GM23338 (cell line): Measurements from ENCODE around the gene CPNE2. TPM values are rescaled to one million over a fixed set of nuclear protein-coding genes. Genes with fewer than 3 reads are reported as not detected.

Source experiments
- ATAC-seq: fragments of 200-7000 bp; cut with Tn5 transposase; 3 replicates; pipeline ENCODE4 v1.9.1; 2020
- DNase-seq: peaks from one replicate; pipeline ENCODE4 v3.0.0-alpha.2; 2015; ENCODE audit warnings: low spot score
- H2AFZ ChIP-seq: fragments of 200-600 bp; sonication (generic); 2 replicates; pipeline ENCODE4 v1.8.0; 2016; ENCODE audit warnings: antibody characterized with exemption, mild to moderate bottlenecking, moderate library complexity
- H3F3A ChIP-seq: fragments of 200-600 bp; sonication (generic); replicated peaks from 2 replicates; pipeline ENCODE4 v1.8.0; 2017; ENCODE audit warnings: antibody characterized with exemption, mixed run types, low read depth
- H3K27ac ChIP-seq: fragments of 200-600 bp; sonication (generic); 2 replicates; pipeline ENCODE4 v1.6.1; 2016; ENCODE audit warnings: low read depth
- H3K27me3 ChIP-seq: fragments of 200-600 bp; sonication (generic); 2 replicates; pipeline ENCODE4 v1.8.0; 2016; ENCODE audit warnings: mild to moderate bottlenecking, mixed run types, moderate library complexity; ENCODE audit not compliant: insufficient read depth
- H3K36me3 ChIP-seq: fragments of 200-600 bp; sonication (generic); 2 replicates; pipeline ENCODE4 v1.8.0; 2016; ENCODE audit warnings: mild to moderate bottlenecking; ENCODE audit not compliant: insufficient read depth
- H3K4me1 ChIP-seq: fragments of 200-600 bp; sonication (generic); 2 replicates; pipeline ENCODE4 v1.8.0; 2016; ENCODE audit warnings: mild to moderate bottlenecking, moderate library complexity; ENCODE audit not compliant: insufficient read depth
- H3K4me2 ChIP-seq: fragments of 200-600 bp; sonication (generic); 2 replicates; pipeline ENCODE4 v1.7.1; 2017; ENCODE audit warnings: mixed run types
- H3K4me3 ChIP-seq: fragments of 200-600 bp; sonication (generic); 2 replicates; pipeline ENCODE4 v1.6.1; 2016; ENCODE audit warnings: mixed run types
- H3K79me2 ChIP-seq: fragments of 200-600 bp; sonication (generic); replicated peaks from 2 replicates; pipeline ENCODE4 v1.8.0; 2017; ENCODE audit warnings: mild to moderate bottlenecking; ENCODE audit not compliant: insufficient read depth
- H3K9me2 ChIP-seq: fragments of 200-600 bp; sonication (generic); 2 replicates; pipeline ENCODE4 v1.8.0; 2017; ENCODE audit not compliant: insufficient read depth
- H4K20me1 ChIP-seq: fragments of 200-600 bp; sonication (generic); replicated peaks from 2 replicates; pipeline ENCODE4 v1.8.0; 2017; ENCODE audit warnings: mild to moderate bottlenecking; ENCODE audit not compliant: insufficient read depth
- H3K27ac Mint-ChIP-seq: 2 replicates; pipeline ENCODE4 v1.8.0; 2020; ENCODE audit warnings: inconsistent platforms, mild to moderate bottlenecking, moderate library complexity, mixed read lengths
- H3K27me3 Mint-ChIP-seq: 3 replicates; pipeline ENCODE4 v1.8.0; 2022; ENCODE audit warnings: low read depth, mild to moderate bottlenecking, moderate library complexity, mixed read lengths, inconsistent platforms; ENCODE audit not compliant: insufficient read depth, poor library complexity
- H3K36me3 Mint-ChIP-seq: 3 replicates; pipeline ENCODE4 v1.8.0; 2021; ENCODE audit warnings: low read depth, mild to moderate bottlenecking, inconsistent platforms, moderate library complexity, mixed read lengths
- H3K4me1 Mint-ChIP-seq: 3 replicates; pipeline ENCODE4 v1.8.0; 2020; ENCODE audit warnings: mild to moderate bottlenecking, inconsistent platforms, mixed read lengths
- H3K4me3 Mint-ChIP-seq: 3 replicates; pipeline ENCODE4 v1.8.0; 2021; ENCODE audit warnings: moderate library complexity, mild to moderate bottlenecking, inconsistent platforms, mixed read lengths
- H3K9me3 Mint-ChIP-seq: 3 replicates; pipeline ENCODE4 v1.8.0; 2020; ENCODE audit warnings: moderate library complexity, mild to moderate bottlenecking, inconsistent platforms, mixed read lengths
- CREB1 ChIP-seq: fragments of 250-450 bp; sonication (Bioruptor Pico); IDR thresholded peaks from 2 replicates; pipeline ENCODE4 v1.5.0; 2020; ENCODE audit warnings: low read depth, mild to moderate bottlenecking, moderate library complexity
- ETS1 ChIP-seq: IDR thresholded peaks from 2 replicates; pipeline ENCODE4 v1.6.1; 2016; ENCODE audit warnings: antibody characterized with exemption
- EZH2 ChIP-seq: fragments of 200-600 bp; sonication (generic); IDR thresholded peaks from one replicate; pipeline ENCODE4 v1.8.0; 2017; ENCODE audit warnings: antibody characterized with exemption, mild to moderate bottlenecking, low read depth; ENCODE audit not compliant: unreplicated experiment
- EZH2phosphoT487 ChIP-seq: fragments of 200-600 bp; sonication (generic); IDR thresholded peaks from one replicate; pipeline ENCODE4 v1.8.1; 2018; ENCODE audit warnings: antibody characterized with exemption; ENCODE audit not compliant: unreplicated experiment
- JUNB ChIP-seq: IDR thresholded peaks from one replicate; pipeline ENCODE4 v1.6.1; 2016; ENCODE audit warnings: antibody characterized with exemption; ENCODE audit not compliant: unreplicated experiment
- NANOG ChIP-seq: IDR thresholded peaks from 2 replicates; pipeline ENCODE4 v1.6.1; 2016; ENCODE audit warnings: antibody characterized with exemption, borderline replicate concordance
- POLR2AphosphoS5 ChIP-seq: IDR thresholded peaks from 2 replicates; pipeline ENCODE4 v1.6.1; 2016; ENCODE audit warnings: antibody characterized with exemption, low read depth
- REST ChIP-seq: IDR thresholded peaks from one replicate; pipeline ENCODE4 v1.6.1; 2018; ENCODE audit warnings: antibody characterized with exemption; ENCODE audit not compliant: unreplicated experiment
- STAT1 ChIP-seq: IDR thresholded peaks from one replicate; pipeline ENCODE4 v1.6.1; 2016; ENCODE audit warnings: antibody characterized with exemption; ENCODE audit not compliant: unreplicated experiment
- ZNF114 ChIP-seq: fragments of 250-450 bp; sonication (Bioruptor Pico); IDR thresholded peaks from 2 replicates; pipeline ENCODE4 v1.5.0; 2020; ENCODE audit warnings: mild to moderate bottlenecking, moderate library complexity
- ZNF331 ChIP-seq: fragments of 250-450 bp; sonication (Bioruptor Pico); IDR thresholded peaks from 2 replicates; pipeline ENCODE4 v1.5.0; 2020; ENCODE audit warnings: low read depth, mild to moderate bottlenecking, moderate library complexity
- polyA plus RNA-seq: library from polyadenylated mRNA; unstranded; fragments of >200 nt; fragmentation: Nextera tagmentation; extraction: Ambion mirVana; gene quantifications from 2 replicates; pipeline ENCODE4 v1.2.1, GENCODE V29; 2016
- total RNA-seq: library from RNA; depleted of rRNA; stranded (reverse); fragments of >200 nt; shearing (Covaris generic); gene quantifications from 2 replicates; pipeline ENCODE4 v1.2.3, GENCODE V29; 2014
- TF ChIP-seq, protein P1 (sequence below), 2 experiments: fragments of 200-600 bp in 1 of 2; sonication (generic) in 1 of 2; conservative IDR thresholded peaks; 2 replicates each; pipeline versions ENCODE4 v1.5.1 to v1.6.1; 2016 to 2017; ENCODE audit warnings: antibody characterized with exemption in 2 of 2, low read depth in 2 of 2, mild to moderate bottlenecking in 2 of 2, moderate library complexity in 1 of 2
- TF ChIP-seq, protein P2 (sequence below): fragments of 250-450 bp; sonication (Bioruptor Pico); IDR thresholded peaks from 2 replicates; pipeline ENCODE4 v1.5.0; 2020; ENCODE audit warnings: mild to moderate bottlenecking, moderate library complexity

CPNE2 gene
- total and polyA plus RNA-seq, 2 experiments from 2014 or later, result 7.1 to 11.3 TPM

DNA sequence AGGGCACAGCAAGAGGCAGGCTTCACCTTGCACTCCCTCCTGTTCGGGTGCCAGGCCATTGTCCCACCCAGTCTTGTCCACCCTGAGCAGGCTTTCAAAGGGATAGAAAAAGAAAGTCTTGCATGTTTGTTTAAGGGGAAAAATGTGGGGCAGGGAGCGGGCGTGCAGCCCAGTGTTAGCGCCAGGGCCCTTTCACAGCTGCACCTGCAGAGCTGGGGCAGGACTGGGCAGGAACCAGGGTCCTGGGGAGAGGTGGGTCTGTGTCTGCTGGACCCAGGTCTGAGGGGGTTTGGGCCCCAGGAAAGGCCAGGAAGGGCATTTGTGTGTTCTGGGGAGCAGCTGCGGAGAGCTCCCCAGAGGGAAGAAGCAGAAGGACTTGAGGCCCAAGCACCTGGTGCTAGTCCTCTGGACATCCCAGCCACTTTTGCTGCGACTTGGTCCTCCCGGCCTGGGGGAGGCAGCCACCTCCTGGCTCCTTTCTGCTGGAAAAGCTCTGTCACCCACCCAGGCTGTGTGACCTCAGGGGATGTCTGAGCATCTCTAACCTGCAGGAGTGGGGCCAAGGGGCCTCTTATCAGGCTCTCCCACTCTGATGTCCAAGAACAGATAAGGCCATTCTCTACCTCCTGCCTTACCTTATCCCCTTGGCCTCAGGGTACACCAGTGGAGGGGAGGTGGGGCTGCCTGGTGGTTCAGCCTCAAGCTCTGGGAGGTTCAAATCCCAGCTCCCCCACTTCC lies 48.7 kb downstream of the CPNE2 start:
- Histone ChIP-seq H3K4me2 (no peak overlapping the region), H2AFZ (no peak overlapping the region), H4K20me1 (no peaks in the 10 kb centered on the region), H3K79me2 (no peaks in the 10 kb centered on the region), H3K4me3 (no peak overlapping the region), H3K4me1 (peaks cover 7% of the 10 kb centered on the region; the same call in 1 of the 2 replicates), H3K36me3 (no peaks in the 10 kb centered on the region), H3F3A (no peaks in the 10 kb centered on the region), H3K27ac (no peak overlapping the region), H3K9me2 (no peaks in the 10 kb centered on the region), H3K27me3 (no peaks in the 10 kb centered on the region)
- H3K36me3 Mint-ChIP-seq, result no peaks in the 10 kb centered on the region
- ATAC-seq, result no peak
- no peaks in the 10 kb centered on the region for H3K9me3 Mint-ChIP-seq
- H3K4me3 Mint-ChIP-seq, result no peak overlapping the region
- TF ChIP-seq CREB1, result no peak
- no peak for TF ChIP-seq NANOG
- no peak for TF ChIP-seq STAT1
- TF ChIP-seq REST, result no peak
- no peak for TF ChIP-seq ZNF331 (CRISPR knock-in tag)
- no peak for TF ChIP-seq EZH2phosphoT487
- TF ChIP-seq, protein P1, sequence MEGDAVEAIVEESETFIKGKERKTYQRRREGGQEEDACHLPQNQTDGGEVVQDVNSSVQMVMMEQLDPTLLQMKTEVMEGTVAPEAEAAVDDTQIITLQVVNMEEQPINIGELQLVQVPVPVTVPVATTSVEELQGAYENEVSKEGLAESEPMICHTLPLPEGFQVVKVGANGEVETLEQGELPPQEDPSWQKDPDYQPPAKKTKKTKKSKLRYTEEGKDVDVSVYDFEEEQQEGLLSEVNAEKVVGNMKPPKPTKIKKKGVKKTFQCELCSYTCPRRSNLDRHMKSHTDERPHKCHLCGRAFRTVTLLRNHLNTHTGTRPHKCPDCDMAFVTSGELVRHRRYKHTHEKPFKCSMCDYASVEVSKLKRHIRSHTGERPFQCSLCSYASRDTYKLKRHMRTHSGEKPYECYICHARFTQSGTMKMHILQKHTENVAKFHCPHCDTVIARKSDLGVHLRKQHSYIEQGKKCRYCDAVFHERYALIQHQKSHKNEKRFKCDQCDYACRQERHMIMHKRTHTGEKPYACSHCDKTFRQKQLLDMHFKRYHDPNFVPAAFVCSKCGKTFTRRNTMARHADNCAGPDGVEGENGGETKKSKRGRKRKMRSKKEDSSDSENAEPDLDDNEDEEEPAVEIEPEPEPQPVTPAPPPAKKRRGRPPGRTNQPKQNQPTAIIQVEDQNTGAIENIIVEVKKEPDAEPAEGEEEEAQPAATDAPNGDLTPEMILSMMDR (conservative IDR thresholded peaks at IDR 0.05; ENCODE audit: low read depth in 2 of 2), result no peak
- no peak for TF ChIP-seq JUNB
- no peak for TF ChIP-seq ZNF114 (CRISPR knock-in tag)
- TF ChIP-seq POLR2AphosphoS5, result no peak
- no peak for TF ChIP-seq ETS1
- TF ChIP-seq EZH2, result no peak
- TF ChIP-seq, protein P2, sequence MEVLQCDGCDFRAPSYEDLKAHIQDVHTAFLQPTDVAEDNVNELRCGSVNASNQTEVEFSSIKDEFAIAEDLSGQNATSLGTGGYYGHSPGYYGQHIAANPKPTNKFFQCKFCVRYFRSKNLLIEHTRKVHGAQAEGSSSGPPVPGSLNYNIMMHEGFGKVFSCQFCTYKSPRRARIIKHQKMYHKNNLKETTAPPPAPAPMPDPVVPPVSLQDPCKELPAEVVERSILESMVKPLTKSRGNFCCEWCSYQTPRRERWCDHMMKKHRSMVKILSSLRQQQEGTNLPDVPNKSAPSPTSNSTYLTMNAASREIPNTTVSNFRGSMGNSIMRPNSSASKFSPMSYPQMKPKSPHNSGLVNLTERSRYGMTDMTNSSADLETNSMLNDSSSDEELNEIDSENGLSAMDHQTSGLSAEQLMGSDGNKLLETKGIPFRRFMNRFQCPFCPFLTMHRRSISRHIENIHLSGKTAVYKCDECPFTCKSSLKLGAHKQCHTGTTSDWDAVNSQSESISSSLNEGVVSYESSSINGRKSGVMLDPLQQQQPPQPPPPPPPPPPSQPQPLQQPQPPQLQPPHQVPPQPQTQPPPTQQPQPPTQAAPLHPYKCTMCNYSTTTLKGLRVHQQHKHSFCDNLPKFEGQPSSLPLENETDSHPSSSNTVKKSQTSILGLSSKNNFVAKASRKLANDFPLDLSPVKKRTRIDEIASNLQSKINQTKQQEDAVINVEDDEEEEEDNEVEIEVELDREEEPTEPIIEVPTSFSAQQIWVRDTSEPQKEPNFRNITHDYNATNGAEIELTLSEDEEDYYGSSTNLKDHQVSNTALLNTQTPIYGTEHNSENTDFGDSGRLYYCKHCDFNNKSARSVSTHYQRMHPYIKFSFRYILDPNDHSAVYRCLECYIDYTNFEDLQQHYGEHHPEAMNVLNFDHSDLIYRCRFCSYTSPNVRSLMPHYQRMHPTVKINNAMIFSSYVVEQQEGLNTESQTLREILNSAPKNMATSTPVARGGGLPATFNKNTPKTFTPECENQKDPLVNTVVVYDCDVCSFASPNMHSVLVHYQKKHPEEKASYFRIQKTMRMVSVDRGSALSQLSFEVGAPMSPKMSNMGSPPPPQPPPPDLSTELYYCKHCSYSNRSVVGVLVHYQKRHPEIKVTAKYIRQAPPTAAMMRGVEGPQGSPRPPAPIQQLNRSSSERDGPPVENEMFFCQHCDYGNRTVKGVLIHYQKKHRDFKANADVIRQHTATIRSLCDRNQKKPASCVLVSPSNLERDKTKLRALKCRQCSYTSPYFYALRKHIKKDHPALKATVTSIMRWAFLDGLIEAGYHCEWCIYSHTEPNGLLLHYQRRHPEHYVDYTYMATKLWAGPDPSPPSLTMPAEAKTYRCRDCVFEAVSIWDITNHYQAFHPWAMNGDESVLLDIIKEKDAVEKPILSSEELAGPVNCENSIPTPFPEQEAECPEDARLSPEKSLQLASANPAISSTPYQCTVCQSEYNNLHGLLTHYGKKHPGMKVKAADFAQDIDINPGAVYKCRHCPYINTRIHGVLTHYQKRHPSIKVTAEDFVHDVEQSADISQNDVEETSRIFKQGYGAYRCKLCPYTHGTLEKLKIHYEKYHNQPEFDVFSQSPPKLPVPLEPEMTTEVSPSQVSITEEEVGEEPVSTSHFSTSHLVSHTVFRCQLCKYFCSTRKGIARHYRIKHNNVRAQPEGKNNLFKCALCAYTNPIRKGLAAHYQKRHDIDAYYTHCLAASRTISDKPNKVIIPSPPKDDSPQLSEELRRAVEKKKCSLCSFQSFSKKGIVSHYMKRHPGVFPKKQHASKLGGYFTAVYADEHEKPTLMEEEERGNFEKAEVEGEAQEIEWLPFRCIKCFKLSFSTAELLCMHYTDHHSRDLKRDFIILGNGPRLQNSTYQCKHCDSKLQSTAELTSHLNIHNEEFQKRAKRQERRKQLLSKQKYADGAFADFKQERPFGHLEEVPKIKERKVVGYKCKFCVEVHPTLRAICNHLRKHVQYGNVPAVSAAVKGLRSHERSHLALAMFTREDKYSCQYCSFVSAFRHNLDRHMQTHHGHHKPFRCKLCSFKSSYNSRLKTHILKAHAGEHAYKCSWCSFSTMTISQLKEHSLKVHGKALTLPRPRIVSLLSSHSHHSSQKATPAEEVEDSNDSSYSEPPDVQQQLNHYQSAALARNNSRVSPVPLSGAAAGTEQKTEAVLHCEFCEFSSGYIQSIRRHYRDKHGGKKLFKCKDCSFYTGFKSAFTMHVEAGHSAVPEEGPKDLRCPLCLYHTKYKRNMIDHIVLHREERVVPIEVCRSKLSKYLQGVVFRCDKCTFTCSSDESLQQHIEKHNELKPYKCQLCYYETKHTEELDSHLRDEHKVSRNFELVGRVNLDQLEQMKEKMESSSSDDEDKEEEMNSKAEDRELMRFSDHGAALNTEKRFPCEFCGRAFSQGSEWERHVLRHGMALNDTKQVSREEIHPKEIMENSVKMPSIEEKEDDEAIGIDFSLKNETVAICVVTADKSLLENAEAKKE (CRISPR knock-in tag), result no peak
- H3K27me3 Mint-ChIP-seq, result peaks cover 6% of the 10 kb centered on the region
- no peak for DNase-seq
- peaks cover 13% of the 10 kb centered on the region for H3K4me1 Mint-ChIP-seq
- H3K27ac Mint-ChIP-seq, result no peak overlapping the region
